Esophagus muscularis mucosa (tissue), 4 donors: Measurements from ENCODE around the gene PLEKHG4B. TPM values are rescaled to one million over a fixed set of nuclear protein-coding genes. Genes with fewer than 3 reads are reported as not detected.

Source experiments
- small RNA-seq, 3 donors: library from RNA; depleted of rRNA; stranded (forward); fragments of <200 nt; gene quantifications; one replicate each; pipeline ENCODE3, GENCODE V24; 2016
- total RNA-seq, 4 donors: library from RNA; depleted of rRNA; stranded (reverse); fragments of >200 nt; gene quantifications; one replicate each; pipeline versions ENCODE4 v1.1.0 to v1.2.1, GENCODE V29; 2016

Gene PLEKHG4B
- total RNA-seq, 4 donors from 2014 or later: under 0.01 to 0.46 TPM; not detected in 2

Small RNAs within 50 kb of the gene (small RNA-seq; reads per million reads assigned to genes)
- gene RF00019: 0 reads per million in 3 donors

Other genes starting within 250 kb of the PLEKHG4B start
- gene LRRC14B, start 99.3 kb downstream of the PLEKHG4B start, total RNA-seq: not detected
- gene CCDC127, start 126.0 kb downstream of the PLEKHG4B start, total RNA-seq: 10 to 100 TPM in 2 of 4 donors, 1 to 10 TPM in 2; 5.8 to 11.9 (median 8.6) TPM
- gene SDHA, start 126.2 kb downstream of the PLEKHG4B start, total RNA-seq: 100 to 1,000 TPM in 3 of 4 donors, 10 to 100 TPM in 1; 86.0 to 150 (median 115) TPM
- gene PDCD6, start 179.5 kb downstream of the PLEKHG4B start, total RNA-seq: 10 to 100 TPM; 38.6 to 66.1 (median 56.9) TPM
- 1 to 10 TPM in 2 of 4 donors, under 1 TPM in 2; 0.33 to 5.5 (median 0.86) TPM for gene AHRR, start 229.5 kb downstream of the PLEKHG4B start, total RNA-seq